Trophoblast cell (in vitro differentiated cells and primary cell): Measurements from ENCODE around the gene KLHL3.

ENCODE experiments used
- DNase-seq, 2 donors: peaks; one replicate each; pipeline ENCODE4 v3.0.0-alpha.2; 2016
- H2AFZ ChIP-seq: 2 replicates; pipeline ENCODE4 v1.6.1; 2013; ENCODE audit warnings: low read length, moderate library complexity, mild to moderate bottlenecking; ENCODE audit not compliant: insufficient read depth, poor library complexity
- H2AK5ac ChIP-seq: 2 replicates; pipeline ENCODE4 v1.6.1; 2013; ENCODE audit warnings: mild to moderate bottlenecking, low read length
- H2BK120ac ChIP-seq: 2 replicates; pipeline ENCODE4 v1.6.1; 2013; ENCODE audit warnings: low read length, mild to moderate bottlenecking, moderate library complexity; ENCODE audit not compliant: insufficient read depth, poor library complexity
- H2BK12ac ChIP-seq: 2 replicates; pipeline ENCODE4 v1.6.1; 2013; ENCODE audit warnings: mild to moderate bottlenecking, low read length, moderate library complexity
- H2BK5ac ChIP-seq: 2 replicates; pipeline ENCODE4 v1.6.1; 2013; ENCODE audit warnings: low read length, low read depth, moderate library complexity, mild to moderate bottlenecking; ENCODE audit not compliant: poor library complexity
- H3K14ac ChIP-seq: 2 replicates; pipeline ENCODE4 v1.6.1; 2013; ENCODE audit warnings: mild to moderate bottlenecking, low read length
- H3K18ac ChIP-seq: 2 replicates; pipeline ENCODE4 v1.6.1; 2013; ENCODE audit warnings: mild to moderate bottlenecking, low read length
- H3K23ac ChIP-seq: 2 replicates; pipeline ENCODE4 v1.6.1; 2013; ENCODE audit warnings: low read length
- H3K27ac ChIP-seq: 2 replicates; pipeline ENCODE4 v1.5.1; 2013; ENCODE audit warnings: low read depth, mild to moderate bottlenecking, inconsistent platforms, low read length, moderate library complexity
- H3K27me3 ChIP-seq: 2 replicates; pipeline ENCODE4 v1.6.1; 2013; ENCODE audit warnings: inconsistent platforms, mild to moderate bottlenecking, low read length, moderate library complexity; ENCODE audit not compliant: insufficient read depth
- H3K36me3 ChIP-seq, 2 experiments: 1 replicate in 1 of 2; 2 replicates in 1 of 2; pipeline ENCODE4 v1.6.1; 2013; ENCODE audit warnings: low read length in 2 of 2, mild to moderate bottlenecking in 2 of 2, moderate library complexity in 1 of 2; ENCODE audit not compliant: insufficient read depth in 2 of 2, control insufficient read depth in 1 of 2
- H3K4ac ChIP-seq: 2 replicates; pipeline ENCODE4 v1.6.1; 2013; ENCODE audit warnings: low read depth, mild to moderate bottlenecking, low read length, moderate library complexity
- H3K4me1 ChIP-seq, 2 experiments: 1 replicate in 1 of 2; 2 replicates in 1 of 2; pipeline ENCODE4 v1.6.1; 2013; ENCODE audit warnings: low read length in 2 of 2, mild to moderate bottlenecking in 2 of 2, moderate library complexity in 1 of 2; ENCODE audit not compliant: insufficient read depth in 2 of 2, control insufficient read depth in 1 of 2
- H3K4me2 ChIP-seq: 2 replicates; pipeline ENCODE4 v1.6.1; 2013; ENCODE audit warnings: inconsistent platforms, mild to moderate bottlenecking, low read length, moderate library complexity
- H3K4me3 ChIP-seq: 2 replicates; pipeline ENCODE4 v1.5.1; 2013; ENCODE audit warnings: mild to moderate bottlenecking, low read depth, low read length, inconsistent platforms
- H3K79me1 ChIP-seq: one replicate; pipeline ENCODE4 v1.6.1; 2013; ENCODE audit warnings: low read length
- H3K79me2 ChIP-seq: 2 replicates; pipeline ENCODE4 v1.6.1; 2013; ENCODE audit warnings: low read length, mild to moderate bottlenecking; ENCODE audit not compliant: control insufficient read depth, insufficient read depth, poor library complexity
- H3K9ac ChIP-seq: 2 replicates; pipeline ENCODE4 v1.6.1; 2013; ENCODE audit warnings: mild to moderate bottlenecking, low read length
- H3K9me3 ChIP-seq: 2 replicates; pipeline ENCODE4 v1.6.1; 2013; ENCODE audit warnings: low read depth, mild to moderate bottlenecking, control low read depth, inconsistent platforms, low read length; ENCODE audit not compliant: insufficient read depth
- H4K12ac ChIP-seq: 2 replicates; pipeline ENCODE4 v1.6.1; 2013; ENCODE audit warnings: low read depth, mild to moderate bottlenecking, low read length, moderate library complexity
- H4K8ac ChIP-seq: 2 replicates; pipeline ENCODE4 v1.6.1; 2013; ENCODE audit warnings: low read depth, mild to moderate bottlenecking, low read length, moderate library complexity
- H4K91ac ChIP-seq: one replicate; pipeline ENCODE4 v1.6.1; 2013; ENCODE audit warnings: low read depth, mild to moderate bottlenecking, low read length, moderate library complexity
- WGBS: extraction: QIAGEN DNeasy Blood & Tissue Kit; methylation state at CpG from one replicate; pipeline ENCODE4 v1.1.7; 2013; ENCODE audit warnings: missing lambda C conversion rate; ENCODE audit not compliant: insufficient read length, insufficient coverage; ENCODE audit errors: extremely low coverage; 5-methylcytosine and 5-hydroxymethylcytosine counted together

Gene KLHL3

DNA sequence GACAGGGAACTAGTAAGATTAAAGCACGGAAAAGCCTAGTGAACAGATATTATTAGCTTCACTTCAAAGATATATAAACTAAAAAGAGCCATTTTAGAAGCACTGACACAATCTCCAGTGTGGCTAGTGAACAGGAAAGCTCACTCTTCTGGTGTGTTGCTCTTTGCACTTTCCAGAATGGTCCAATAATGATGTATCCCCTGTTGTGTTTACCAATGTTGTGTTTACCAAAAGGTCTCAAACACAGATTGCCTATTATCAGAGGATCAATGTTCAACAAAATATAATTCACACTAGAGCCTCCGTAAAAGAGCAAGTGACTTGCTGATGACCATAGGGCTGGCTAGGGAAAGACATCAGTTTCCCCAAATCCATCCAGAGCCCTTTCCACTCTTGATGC, 11.6 kb downstream of the KLHL3 start:
- H3K4me2 ChIP-seq = no peak overlapping the region

DNA sequence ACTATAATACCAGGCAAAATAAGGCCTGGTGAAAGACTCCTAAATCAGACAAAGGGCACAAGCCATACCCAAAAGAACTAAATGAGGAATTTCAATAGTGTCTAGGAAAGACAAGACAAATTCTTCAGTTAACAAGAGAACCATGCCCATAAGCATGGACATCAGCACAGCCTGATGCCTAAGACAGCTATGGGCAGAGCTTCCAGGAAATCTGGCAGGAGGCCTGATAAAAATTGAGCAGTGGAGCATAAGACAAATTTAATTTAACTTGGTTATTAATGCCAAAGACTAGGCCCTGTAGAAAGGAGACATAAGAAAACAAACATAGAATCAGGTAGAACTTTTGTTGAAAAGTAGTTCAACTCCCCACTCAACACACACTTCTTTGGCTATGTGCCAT, 17.3 kb downstream of the KLHL3 start:
- Histone ChIP-seq H3K27ac (no peak overlapping the region), H3K27me3 (no peaks in the 10 kb centered on the region), H3K9me3 (no peaks in the 10 kb centered on the region), H4K8ac (no peak overlapping the region), H2AK5ac (no peak overlapping the region), H3K36me3 (no peaks in the 10 kb centered on the region), H3K4me1 (no peaks in the 10 kb centered on the region), H2BK12ac (no peak overlapping the region), H3K4ac (no peak overlapping the region), H2BK120ac (no peak overlapping the region), H4K91ac (no peak overlapping the region), H3K79me2 (no peaks in the 10 kb centered on the region), H3K23ac (no peak overlapping the region), H2AFZ (no peak overlapping the region), H3K4me2 (no peak overlapping the region), H3K9ac (no peak overlapping the region), H4K12ac (no peak overlapping the region), H3K14ac (no peak overlapping the region), H3K4me3 (no peak overlapping the region), H3K79me1 (no peaks in the 10 kb centered on the region), H2BK5ac (no peak overlapping the region), H3K18ac (no peak overlapping the region)
- DNase-seq = no peak

More for the DNA sequence above, 11.6 kb downstream of the KLHL3 start:
- no peak for DNase-seq
- Histone ChIP-seq H3K79me2 (no peaks in the 10 kb centered on the region), H3K27me3 (no peaks in the 10 kb centered on the region), H3K4ac (no peak overlapping the region), H2AK5ac (no peak overlapping the region), H3K4me1 (no peaks in the 10 kb centered on the region), H3K14ac (no peak overlapping the region), H3K27ac (no peak overlapping the region), H3K79me1 (no peaks in the 10 kb centered on the region), H4K12ac (no peak overlapping the region), H2AFZ (no peak overlapping the region), H3K36me3 (no peaks in the 10 kb centered on the region), H3K23ac (no peak overlapping the region), H3K18ac (no peak overlapping the region), H4K8ac (no peak overlapping the region), H3K9me3 (no peaks in the 10 kb centered on the region), H3K9ac (no peak overlapping the region), H2BK5ac (no peak overlapping the region), H3K4me3 (no peak overlapping the region), H2BK12ac (no peak overlapping the region), H4K91ac (no peak overlapping the region), H2BK120ac (no peak overlapping the region)
- no CpG with 5 or more reads among the region's 2 CpGs for WGBS

DNA sequence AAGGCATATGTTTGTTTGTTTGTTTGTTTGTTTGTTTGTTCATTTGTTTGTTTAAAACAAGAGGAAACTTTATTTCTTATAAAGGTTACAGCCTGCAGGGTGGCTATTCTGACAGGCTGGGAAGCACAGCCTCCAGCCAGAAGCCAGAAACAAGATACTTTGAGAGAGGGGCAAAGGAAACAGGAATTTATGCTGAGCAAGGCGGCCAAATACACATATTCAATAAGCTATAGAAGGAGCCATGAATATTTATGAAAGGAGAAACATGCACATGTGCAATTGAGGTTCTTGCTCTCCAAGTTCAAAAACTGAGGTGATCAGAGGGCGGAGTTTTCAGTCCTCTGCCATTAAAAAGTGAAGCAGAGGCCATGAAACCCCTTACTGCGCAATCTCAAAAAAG, 19.6 kb downstream of the KLHL3 start:
- Histone ChIP-seq H4K8ac (no peak overlapping the region), H3K79me1 (no peaks in the 10 kb centered on the region), H3K27ac (no peak overlapping the region), H3K36me3 (no peaks in the 10 kb centered on the region), H3K27me3 (no peaks in the 10 kb centered on the region), H3K18ac (no peak overlapping the region), H3K4me3 (no peak overlapping the region), H2AK5ac (no peak overlapping the region), H3K9me3 (no peaks in the 10 kb centered on the region), H3K23ac (no peak overlapping the region), H3K4me1 (no peaks in the 10 kb centered on the region), H3K4ac (no peak overlapping the region), H2BK5ac (no peak overlapping the region), H3K14ac (no peak overlapping the region), H3K4me2 (no peak overlapping the region), H3K9ac (no peak overlapping the region), H3K79me2 (no peaks in the 10 kb centered on the region), H2BK120ac (no peak overlapping the region), H4K12ac (no peak overlapping the region), H2BK12ac (no peak overlapping the region), H4K91ac (no peak overlapping the region), H2AFZ (no peak overlapping the region)
- DNase-seq = no peak
- no CpG with 5 or more reads among the region's 3 CpGs for WGBS

DNA sequence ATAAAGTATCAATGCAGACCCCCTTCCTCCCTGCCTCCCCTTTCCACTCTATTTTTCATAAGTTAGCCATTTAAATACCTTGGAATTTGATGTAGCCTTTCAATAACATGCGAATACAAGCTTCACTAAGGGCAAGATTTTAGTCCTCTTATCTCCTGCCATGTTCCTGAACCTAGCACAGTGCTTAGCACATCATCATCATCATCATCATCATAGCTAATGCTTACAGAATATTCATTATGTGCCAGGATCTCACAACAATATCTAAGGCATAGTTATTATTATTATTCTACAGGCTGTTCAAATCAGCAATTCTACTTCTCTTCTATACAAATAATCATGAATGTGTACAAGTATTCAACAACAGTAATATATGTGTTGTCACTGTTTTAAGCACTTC, 20.4 kb downstream of the KLHL3 start:
- H3K4ac ChIP-seq = no peak overlapping the region
- H3K36me3 ChIP-seq = no peaks in the 10 kb centered on the region
- H3K9me3 ChIP-seq = no peaks in the 10 kb centered on the region
- H3K79me2 ChIP-seq = no peaks in the 10 kb centered on the region
- H4K8ac ChIP-seq = no peak overlapping the region
- H3K9ac ChIP-seq = no peak overlapping the region
- H3K18ac ChIP-seq = no peak overlapping the region
- no peak overlapping the region for H3K23ac ChIP-seq
- H4K12ac ChIP-seq = no peak overlapping the region
- H2BK12ac ChIP-seq = no peak overlapping the region
- no CpG with 5 or more reads among the region's 1 CpG for WGBS
- DNase-seq = no peak
- no peak overlapping the region for H4K91ac ChIP-seq
- no peak overlapping the region for H2BK5ac ChIP-seq
- no peak overlapping the region for H3K4me3 ChIP-seq
- H2AFZ ChIP-seq = no peak overlapping the region
- H3K27ac ChIP-seq = no peak overlapping the region
- no peak overlapping the region for H2BK120ac ChIP-seq
- H3K4me2 ChIP-seq = no peak overlapping the region
- H3K79me1 ChIP-seq = no peaks in the 10 kb centered on the region
- no peaks in the 10 kb centered on the region for H3K4me1 ChIP-seq
- no peak overlapping the region for H3K14ac ChIP-seq
- no peaks in the 10 kb centered on the region for H3K27me3 ChIP-seq
- H2AK5ac ChIP-seq = no peak overlapping the region

DNA sequence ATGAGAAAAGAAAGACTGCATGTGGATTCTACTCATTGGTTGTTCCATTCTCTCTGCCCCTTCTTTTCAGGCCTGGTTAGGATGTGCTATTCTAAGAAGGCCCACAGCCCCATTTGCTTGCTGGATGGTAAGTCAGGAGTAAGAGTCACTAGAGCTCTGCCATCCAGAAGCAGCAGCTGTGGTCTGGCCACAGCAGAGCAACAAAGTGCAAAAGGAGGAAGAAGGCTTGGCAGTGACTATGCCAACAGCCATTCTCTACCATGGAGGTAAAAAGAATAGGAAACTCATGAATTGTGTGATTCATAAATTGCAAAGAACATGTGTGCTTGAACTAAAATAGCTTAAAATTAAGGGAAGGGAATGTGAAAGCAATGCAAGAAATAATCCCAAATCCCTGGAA, 20.9 kb downstream of the KLHL3 start:
- Histone ChIP-seq H3K4me1 (no peaks in the 10 kb centered on the region), H2BK5ac (no peak overlapping the region), H3K27me3 (no peaks in the 10 kb centered on the region), H3K27ac (no peak overlapping the region), H3K79me1 (no peaks in the 10 kb centered on the region), H4K8ac (no peak overlapping the region), H3K23ac (no peak overlapping the region), H3K4ac (no peak overlapping the region), H3K14ac (no peak overlapping the region), H2BK120ac (no peak overlapping the region), H3K9ac (no peak overlapping the region), H2BK12ac (no peak overlapping the region), H4K91ac (no peak overlapping the region), H3K36me3 (no peaks in the 10 kb centered on the region), H3K4me2 (no peak overlapping the region), H2AK5ac (no peak overlapping the region), H3K79me2 (no peaks in the 10 kb centered on the region), H3K9me3 (no peaks in the 10 kb centered on the region), H3K18ac (no peak overlapping the region), H4K12ac (no peak overlapping the region), H3K4me3 (no peak overlapping the region), H2AFZ (no peak overlapping the region)
- no peak for DNase-seq
